ENCODE data around the gene NDUFA6.
"Not testable (repeated sequence)": the region's sequence is repeated elsewhere in the genome, so short reads cannot be mapped to it uniquely, and the experiment has no call there.

NDUFA6 gene

GRCh38 chr22:42090596-42091454 is at the start of gene NDUFA6:
Gene NDUFA6 (minus strand): TSS chr22:42090772. CDS start chr22:42090744, 28 bp downstream.
- Mint-ChIP-seq H3K4me1 (ENCODE audit: low read depth) (peaks cover 28% of the 10 kb centered on the region), H3K27ac (peak within 1 kb of the TSS; percentile 99), H3K36me3 (peaks cover 8% of the 10 kb centered on the region), H3K9me3 (ENCODE audit: low read depth) (no peaks in the 10 kb centered on the region), H3K27me3 (no peaks in the 10 kb centered on the region), H3K4me3 (peak within 1 kb of the TSS; percentile 98)

DNA sequence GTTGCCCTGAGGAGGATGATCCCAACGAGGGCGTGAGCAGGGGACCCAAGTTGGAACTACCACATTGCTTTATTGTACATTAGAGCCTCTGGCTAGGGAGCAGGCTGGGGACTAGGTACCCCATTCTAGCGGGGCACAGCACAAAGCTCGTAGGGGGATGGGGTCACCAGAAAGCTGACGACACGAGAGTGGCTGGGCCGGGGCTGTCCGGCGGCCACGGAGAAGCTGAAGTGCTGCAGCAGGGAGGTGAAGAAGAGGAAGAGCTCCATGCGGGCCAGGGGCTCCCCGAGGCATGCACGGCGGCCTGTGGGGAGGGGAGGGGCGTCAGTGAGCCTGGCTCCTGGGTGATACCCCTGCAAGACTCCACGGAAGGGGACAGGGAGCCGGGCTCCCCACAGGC is 49.6 kb upstream of the NDUFA6 start:
- H3K27ac Mint-ChIP-seq; H3K27me3 Mint-ChIP-seq; H3K9me3 Mint-ChIP-seq (ENCODE audit: low read depth); H3K36me3 Mint-ChIP-seq; H3K4me1 Mint-ChIP-seq (ENCODE audit: low read depth); H3K4me3 Mint-ChIP-seq: not testable (repeated sequence)

- H3K36me3 Mint-ChIP-seq; H3K4me1 Mint-ChIP-seq (ENCODE audit: low read depth); H3K27ac Mint-ChIP-seq; H3K9me3 Mint-ChIP-seq (ENCODE audit: low read depth); H3K27me3 Mint-ChIP-seq; H3K4me3 Mint-ChIP-seq: not testable (repeated sequence)
Observed at GRCh38 chr22:42139508-42139907, 48.9 kb upstream of the NDUFA6 start.

DNA sequence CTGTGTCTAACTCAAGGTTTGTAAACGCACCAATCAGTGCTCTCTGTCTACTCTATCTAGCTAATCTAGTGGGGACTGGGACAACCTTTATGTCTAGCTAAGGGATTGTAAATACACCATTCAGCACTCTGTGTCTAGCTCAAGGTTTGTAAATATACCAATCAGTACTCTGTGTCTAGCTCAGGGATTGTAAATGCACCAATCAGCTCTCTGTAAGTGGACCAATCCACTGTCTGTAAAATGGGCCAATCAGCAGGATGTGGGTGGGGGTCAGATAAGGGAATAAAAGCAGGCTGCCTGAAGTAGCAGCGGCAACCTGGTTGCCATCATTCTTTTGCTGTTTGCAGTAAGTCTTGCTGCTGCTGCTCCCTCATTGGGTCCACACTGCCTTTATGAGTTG is 48.4 kb upstream of the NDUFA6 start:
- no peaks in the 10 kb centered on the region for H3K9me3 Mint-ChIP-seq (ENCODE audit: low read depth)
- peaks cover 8% of the 10 kb centered on the region for H3K36me3 Mint-ChIP-seq

DNA sequence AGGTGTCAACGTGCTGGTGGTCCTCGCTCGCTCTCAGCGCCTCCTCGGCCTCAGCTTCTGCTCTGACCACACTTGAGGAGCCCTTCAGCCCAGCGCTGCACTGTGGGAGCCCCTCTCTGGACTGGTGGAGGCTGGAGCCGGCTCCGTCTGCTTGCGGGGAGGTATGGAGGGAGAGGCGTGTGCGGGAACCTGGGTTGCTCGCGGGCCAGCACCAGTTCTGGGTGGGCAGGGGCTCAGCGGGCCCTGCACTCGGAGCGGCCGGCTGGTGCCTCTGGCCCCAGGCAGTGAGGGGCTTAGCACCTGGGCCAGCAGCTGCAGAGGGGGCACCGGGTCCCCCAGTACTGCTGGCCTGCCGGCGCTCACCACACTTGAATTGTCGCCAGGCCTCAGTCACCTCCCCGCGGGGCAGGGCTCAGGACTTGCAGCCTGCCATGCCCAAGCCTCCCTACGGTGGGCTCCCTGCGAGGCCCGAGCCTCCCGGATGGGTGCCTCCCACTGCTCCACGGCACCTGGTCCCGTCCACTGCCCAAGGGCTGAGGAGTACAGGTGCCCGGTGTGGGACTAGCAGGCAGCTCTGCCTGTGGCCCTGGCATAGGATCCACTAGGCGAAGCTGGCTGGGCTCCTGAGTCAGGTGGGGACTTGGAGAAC is 47.7 kb upstream of the NDUFA6 start:
- H3K27me3 Mint-ChIP-seq = no peaks in the 10 kb centered on the region
- no peaks in the 10 kb centered on the region for H3K9me3 Mint-ChIP-seq (ENCODE audit: low read depth)
- peaks cover 8% of the 10 kb centered on the region for H3K36me3 Mint-ChIP-seq
- H3K27ac Mint-ChIP-seq = no peak overlapping the region
- H3K4me1 Mint-ChIP-seq (ENCODE audit: low read depth) = no peaks in the 10 kb centered on the region
- no peak overlapping the region for H3K4me3 Mint-ChIP-seq

More for the DNA sequence above, 48.4 kb upstream of the NDUFA6 start:
- no peak overlapping the region for H3K4me3 Mint-ChIP-seq
- H3K27ac Mint-ChIP-seq = no peak overlapping the region
- no peaks in the 10 kb centered on the region for H3K27me3 Mint-ChIP-seq
- no peaks in the 10 kb centered on the region for H3K4me1 Mint-ChIP-seq (ENCODE audit: low read depth)

- not testable (repeated sequence) for H3K27me3 Mint-ChIP-seq; H3K27ac Mint-ChIP-seq; H3K9me3 Mint-ChIP-seq (ENCODE audit: low read depth); H3K4me1 Mint-ChIP-seq (ENCODE audit: low read depth); H3K4me3 Mint-ChIP-seq; H3K36me3 Mint-ChIP-seq
Observed at GRCh38 chr22:42135688-42136087, 45.1 kb upstream of the NDUFA6 start.

- Mint-ChIP-seq H3K36me3 (peaks cover 5% of the 10 kb centered on the region), H3K27ac (no peak overlapping the region), H3K9me3 (ENCODE audit: low read depth) (no peaks in the 10 kb centered on the region), H3K4me1 (ENCODE audit: low read depth) (no peaks in the 10 kb centered on the region), H3K4me3 (no peak overlapping the region), H3K27me3 (no peaks in the 10 kb centered on the region)
Observed at GRCh38 chr22:42134100-42135020, 43.8 kb upstream of the NDUFA6 start.

GRCh38 chr22:42132457-42132856 is 41.9 kb upstream of the NDUFA6 start:
- H3K36me3 Mint-ChIP-seq = no peaks in the 10 kb centered on the region
- no peak overlapping the region for H3K4me3 Mint-ChIP-seq
- no peaks in the 10 kb centered on the region for H3K4me1 Mint-ChIP-seq (ENCODE audit: low read depth)
- H3K27me3 Mint-ChIP-seq = no peaks in the 10 kb centered on the region
- no peak overlapping the region for H3K27ac Mint-ChIP-seq
- H3K9me3 Mint-ChIP-seq (ENCODE audit: low read depth) = no peaks in the 10 kb centered on the region

DNA sequence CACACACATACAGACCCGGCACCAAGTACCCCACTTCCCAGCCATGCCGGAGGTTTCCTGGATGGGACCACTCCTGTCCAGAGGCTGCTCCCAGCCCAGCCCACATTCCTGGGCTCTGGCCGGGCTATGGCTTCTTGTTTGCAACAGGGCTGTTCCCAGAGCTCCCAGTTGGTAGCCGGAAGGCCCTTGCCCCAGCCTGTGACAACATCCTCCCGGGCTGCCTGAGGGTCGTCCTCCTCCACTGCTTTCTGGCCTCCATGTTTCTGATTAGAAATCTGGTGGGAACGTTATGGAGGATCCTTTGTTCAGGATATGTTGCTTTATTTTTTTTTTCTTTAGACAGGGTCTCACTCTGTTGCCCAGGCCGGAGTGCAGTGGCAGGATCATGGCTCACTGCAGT is 41.0 kb upstream of the NDUFA6 start:
- H3K4me3 Mint-ChIP-seq = no peak overlapping the region
- H3K9me3 Mint-ChIP-seq (ENCODE audit: low read depth) = no peaks in the 10 kb centered on the region
- H3K27ac Mint-ChIP-seq = no peak overlapping the region
- no peaks in the 10 kb centered on the region for H3K27me3 Mint-ChIP-seq
- H3K4me1 Mint-ChIP-seq (ENCODE audit: low read depth) = no peaks in the 10 kb centered on the region
- H3K36me3 Mint-ChIP-seq = no peaks in the 10 kb centered on the region

- not testable (repeated sequence) for H3K4me1 Mint-ChIP-seq (ENCODE audit: low read depth); H3K27me3 Mint-ChIP-seq; H3K9me3 Mint-ChIP-seq (ENCODE audit: low read depth); H3K36me3 Mint-ChIP-seq; H3K27ac Mint-ChIP-seq; H3K4me3 Mint-ChIP-seq
Observed at GRCh38 chr22:42130639-42131431, 40.3 kb upstream of the NDUFA6 start, which contains the start of gene CYP2D6. Gene CYP2D6 (minus strand): TSS chr22:42130810. CDS start chr22:42130791, 19 bp downstream.

DNA sequence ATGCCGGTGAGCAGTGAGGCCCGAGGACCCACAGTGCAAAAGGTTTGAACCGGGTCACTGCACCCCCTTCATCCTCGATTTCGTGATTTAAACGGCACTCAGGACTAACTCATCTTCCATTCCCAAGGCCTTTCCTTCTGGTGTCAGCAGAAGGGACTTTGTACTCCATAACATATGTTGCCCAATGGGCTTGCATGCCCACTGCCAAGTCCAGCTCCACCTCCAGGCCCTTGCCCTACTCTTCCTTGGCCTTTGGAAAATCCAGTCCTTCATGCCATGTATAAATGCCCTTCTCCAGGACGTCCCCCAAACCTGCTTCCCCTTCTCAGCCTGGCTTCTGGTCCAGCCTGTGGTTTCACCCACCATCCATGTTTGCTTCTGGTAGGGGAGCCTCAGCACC is 39.6 kb upstream of the NDUFA6 start:
- not testable (repeated sequence) for H3K27me3 Mint-ChIP-seq; H3K4me3 Mint-ChIP-seq; H3K9me3 Mint-ChIP-seq (ENCODE audit: low read depth); H3K4me1 Mint-ChIP-seq (ENCODE audit: low read depth); H3K36me3 Mint-ChIP-seq; H3K27ac Mint-ChIP-seq

- not testable (repeated sequence) for H3K36me3 Mint-ChIP-seq; H3K27me3 Mint-ChIP-seq; H3K9me3 Mint-ChIP-seq (ENCODE audit: low read depth); H3K4me1 Mint-ChIP-seq (ENCODE audit: low read depth); H3K4me3 Mint-ChIP-seq; H3K27ac Mint-ChIP-seq
Observed at GRCh38 chr22:42128776-42129694, 38.5 kb upstream of the NDUFA6 start.

- H3K4me1 Mint-ChIP-seq (ENCODE audit: low read depth); H3K4me3 Mint-ChIP-seq; H3K27ac Mint-ChIP-seq; H3K36me3 Mint-ChIP-seq; H3K9me3 Mint-ChIP-seq (ENCODE audit: low read depth); H3K27me3 Mint-ChIP-seq: not testable (repeated sequence)
Observed at GRCh38 chr22:42128007-42128406, 37.4 kb upstream of the NDUFA6 start.

GRCh38 chr22:42127606-42128005 is 37.0 kb upstream of the NDUFA6 start:
- H3K27ac Mint-ChIP-seq = no peak overlapping the region
- no peak overlapping the region for H3K4me3 Mint-ChIP-seq
- H3K4me1 Mint-ChIP-seq (ENCODE audit: low read depth) = no peaks in the 10 kb centered on the region

More at GRCh38 chr22:42127606-42128005, 37.0 kb upstream of the NDUFA6 start:
- Mint-ChIP-seq H3K36me3 (no peaks in the 10 kb centered on the region), H3K9me3 (ENCODE audit: low read depth) (no peaks in the 10 kb centered on the region), H3K27me3 (no peaks in the 10 kb centered on the region)
